HG03095 (cell line): ENCODE data around the gene MATN1.

ENCODE experiments used
- ATAC-seq: cut with Tn5 transposase; IDR thresholded peaks from one replicate; pipeline ENCODE4 v1.9.1; 2021; ENCODE audit warnings: moderate library complexity; ENCODE audit not compliant: unreplicated experiment

MATN1 gene

GRCh38 chr1:30665216-30666010, 58.0 kb downstream of the MATN1 start:
- no peak for ATAC-seq

- ATAC-seq = no peak
These were observed 59.2 kb downstream of the MATN1 start for GRCh38 chr1:30664103-30664755.

GRCh38 chr1:30663596-30664091, 59.7 kb downstream of the MATN1 start:
- ATAC-seq = no peak

GRCh38 chr1:30662291-30662840, 61.0 kb downstream of the MATN1 start:
- no peak for ATAC-seq

GRCh38 chr1:30661311-30661710, 62.1 kb downstream of the MATN1 start:
- ATAC-seq = no peak
